ENCODE data around the gene URI1. TPM values are rescaled to one million over a fixed set of nuclear protein-coding genes. Genes with fewer than 3 reads are reported as not detected.
A peak's percentile ranks its signal among the peaks of the same experiment; 100 is the strongest.

URI1 gene
- total and polyA plus RNA-seq, 2 experiments from 2014 or later, result 49.7 to 49.9 TPM

DNA sequence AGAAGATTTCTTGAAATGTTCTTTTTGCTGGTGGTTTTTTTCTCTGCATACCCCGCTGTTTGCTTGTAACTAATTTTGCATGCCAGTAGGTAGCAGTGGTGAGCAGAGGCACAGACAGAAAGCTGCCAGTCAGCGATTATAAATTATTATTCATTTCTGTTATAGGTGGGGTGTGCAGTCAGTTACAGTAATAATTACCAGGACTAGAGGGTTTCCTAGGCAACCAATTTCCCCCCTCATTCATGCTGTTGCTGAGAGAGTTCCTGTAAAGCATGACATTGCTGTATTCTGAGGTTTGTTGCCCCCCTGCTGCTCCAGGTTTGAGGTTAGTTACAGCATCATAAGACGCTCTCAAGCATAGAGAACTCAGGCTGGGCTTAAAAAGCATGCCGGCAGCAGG, 104.5 kb downstream of the URI1 start:
- Histone ChIP-seq H3K36me3 (no peaks in the 10 kb centered on the region), H3K4me1 (ENCODE audit: low read depth) (no peaks in the 10 kb centered on the region), H3K4me3 (no peak overlapping the region), H3K9me3 (ENCODE audit: low read depth) (no peaks in the 10 kb centered on the region), H3K27me3 (no peaks in the 10 kb centered on the region), H3K27ac (no peak overlapping the region)
- TF ChIP-seq CTCF (IDR thresholded peaks at IDR 0.05; ENCODE audit: low read depth, low read length), result peak; percentile 38
- no peak for DNase-seq (ENCODE audit: low read depth in 1 of 2, low spot score in 1 of 2)

GRCh38 chr19:30047432-30047831, 105.4 kb downstream of the URI1 start:
- H3K27me3 ChIP-seq, result no peaks in the 10 kb centered on the region
- DNase-seq (ENCODE audit: low read depth in 1 of 2, low spot score in 1 of 2), result no peak
- no peaks in the 10 kb centered on the region for H3K36me3 ChIP-seq
- no peaks in the 10 kb centered on the region for H3K4me1 ChIP-seq (ENCODE audit: low read depth)
- H3K9me3 ChIP-seq (ENCODE audit: low read depth), result no peaks in the 10 kb centered on the region
- TF ChIP-seq CTCF (IDR thresholded peaks at IDR 0.05; ENCODE audit: low read depth, low read length), result no peak
- H3K4me3 ChIP-seq, result no peak overlapping the region
- no peak overlapping the region for H3K27ac ChIP-seq

GRCh38 chr19:30049226-30049625, 107.2 kb downstream of the URI1 start:
- no peaks in the 10 kb centered on the region for H3K4me1 ChIP-seq (ENCODE audit: low read depth)
- H3K9me3 ChIP-seq (ENCODE audit: low read depth), result no peaks in the 10 kb centered on the region
- H3K27ac ChIP-seq, result no peak overlapping the region
- H3K36me3 ChIP-seq, result no peaks in the 10 kb centered on the region
- H3K4me3 ChIP-seq, result no peak overlapping the region
- DNase-seq (ENCODE audit: low read depth in 1 of 2, low spot score in 1 of 2), result no peak
- no peaks in the 10 kb centered on the region for H3K27me3 ChIP-seq
- no peak for TF ChIP-seq CTCF (IDR thresholded peaks at IDR 0.05; ENCODE audit: low read depth, low read length)

DNA sequence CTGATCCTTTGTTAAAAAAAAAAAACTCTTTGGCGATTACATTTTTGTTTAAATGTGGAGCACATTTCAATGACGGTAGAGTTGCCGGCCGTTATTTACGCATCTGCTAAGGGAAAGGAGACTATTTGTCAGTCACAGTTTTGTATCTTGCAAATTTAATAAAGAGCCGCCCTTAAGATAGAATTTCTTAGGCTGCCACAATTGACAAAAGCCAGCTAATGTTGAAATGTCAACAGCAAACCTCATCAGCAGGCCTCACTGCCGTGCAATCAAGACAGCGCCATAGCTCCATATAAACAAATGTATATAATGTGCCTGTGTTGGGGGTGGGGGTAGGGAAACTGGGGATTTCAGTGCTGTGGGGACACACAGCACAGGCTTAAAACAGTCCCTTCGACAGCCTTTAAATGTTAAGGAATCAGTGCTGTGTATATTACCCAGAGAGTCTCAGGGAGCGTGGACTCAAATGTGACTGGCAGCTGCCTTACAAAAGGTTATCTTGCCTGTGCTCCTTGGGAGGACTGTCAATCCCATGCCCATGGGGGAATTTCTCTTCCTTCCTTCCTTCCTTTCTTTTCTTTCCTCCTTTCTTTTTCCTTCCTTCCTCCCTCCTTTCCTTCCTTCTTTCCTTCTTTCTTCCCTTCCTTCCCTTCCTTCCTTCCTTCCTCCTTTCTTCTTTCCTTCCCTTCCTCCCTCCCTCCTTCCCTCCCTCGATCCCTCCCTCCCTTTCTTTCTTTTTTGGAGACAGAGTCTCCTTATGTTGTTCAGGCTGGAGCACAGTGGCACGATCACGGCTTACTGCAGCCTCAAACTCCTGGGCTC, 108.0 kb downstream of the URI1 start:
- no peaks in the 10 kb centered on the region for H3K9me3 ChIP-seq (ENCODE audit: low read depth)
- H3K4me1 ChIP-seq (ENCODE audit: low read depth), result no peaks in the 10 kb centered on the region
- DNase-seq (ENCODE audit: low read depth in 1 of 2, low spot score in 1 of 2), result no peak
- no peak overlapping the region for H3K27ac ChIP-seq
- no peak for TF ChIP-seq CTCF (IDR thresholded peaks at IDR 0.05; ENCODE audit: low read depth, low read length)
- no peaks in the 10 kb centered on the region for H3K36me3 ChIP-seq
- no peaks in the 10 kb centered on the region for H3K27me3 ChIP-seq
- H3K4me3 ChIP-seq, result no peak overlapping the region

- no peak for TF ChIP-seq CTCF (IDR thresholded peaks at IDR 0.05; ENCODE audit: low read depth, low read length)
- no peak for DNase-seq (ENCODE audit: low read depth in 1 of 2, low spot score in 1 of 2)
Measured at GRCh38 chr19:30052122-30053075, 110.4 kb downstream of the URI1 start.

More at GRCh38 chr19:30052122-30053075, 110.4 kb downstream of the URI1 start:
- H3K4me3 ChIP-seq, result no peak overlapping the region
- no peaks in the 10 kb centered on the region for H3K27me3 ChIP-seq
- H3K4me1 ChIP-seq (ENCODE audit: low read depth), result no peaks in the 10 kb centered on the region
- H3K27ac ChIP-seq, result no peak overlapping the region
- no peaks in the 10 kb centered on the region for H3K36me3 ChIP-seq
- H3K9me3 ChIP-seq (ENCODE audit: low read depth), result no peaks in the 10 kb centered on the region

All from cardiac muscle cell (in vitro differentiated cells and primary cell).